Measurements from ENCODE around the gene FOXD2. TPM values are rescaled to one million over a fixed set of nuclear protein-coding genes. Genes with fewer than 3 reads are reported as not detected.

The FOXD2 gene
- total RNA-seq, 1 donor from 2014 or later = 0.15 TPM

- no peak overlapping the region for H3K4me3 Mint-ChIP-seq (ENCODE audit: unreplicated experiment)
- peaks cover 5% of the 10 kb centered on the region for H3K4me1 Mint-ChIP-seq (ENCODE audit: unreplicated experiment)
- no peak overlapping the region for H3K27ac Mint-ChIP-seq (ENCODE audit: unreplicated experiment)
- no peaks in the 10 kb centered on the region for H3K9me3 Mint-ChIP-seq (ENCODE audit: unreplicated experiment)
- TF ChIP-seq CTCF (IDR thresholded peaks at IDR 0.05; ENCODE audit: unreplicated experiment) = no peak
- H3K27me3 Mint-ChIP-seq (ENCODE audit: unreplicated experiment) = peaks cover 33% of the 10 kb centered on the region
- H3K36me3 Mint-ChIP-seq (ENCODE audit: low read depth, unreplicated experiment) = peaks cover 7% of the 10 kb centered on the region
- DNase-seq (ENCODE audit: low spot score) = no peak
Observed at GRCh38 chr1:47416319-47417169, 21.3 kb upstream of the FOXD2 start.

- no peak for TF ChIP-seq CTCF (IDR thresholded peaks at IDR 0.05; ENCODE audit: unreplicated experiment)
- Mint-ChIP-seq H3K4me3 (ENCODE audit: unreplicated experiment) (no peak overlapping the region), H3K27me3 (ENCODE audit: unreplicated experiment) (peaks cover 33% of the 10 kb centered on the region), H3K9me3 (ENCODE audit: unreplicated experiment) (no peaks in the 10 kb centered on the region), H3K36me3 (ENCODE audit: low read depth, unreplicated experiment) (peaks cover 7% of the 10 kb centered on the region), H3K4me1 (ENCODE audit: unreplicated experiment) (peaks cover 5% of the 10 kb centered on the region), H3K27ac (ENCODE audit: unreplicated experiment) (no peak overlapping the region)
- no peak for DNase-seq (ENCODE audit: low spot score)
Observed at GRCh38 chr1:47417170-47418044, 20.4 kb upstream of the FOXD2 start.

- no peak for TF ChIP-seq CTCF (IDR thresholded peaks at IDR 0.05; ENCODE audit: unreplicated experiment)
- no peak overlapping the region for H3K27ac Mint-ChIP-seq (ENCODE audit: unreplicated experiment)
- peaks cover 5% of the 10 kb centered on the region for H3K4me1 Mint-ChIP-seq (ENCODE audit: unreplicated experiment)
- no peak overlapping the region for H3K4me3 Mint-ChIP-seq (ENCODE audit: unreplicated experiment)
- H3K9me3 Mint-ChIP-seq (ENCODE audit: unreplicated experiment) = no peaks in the 10 kb centered on the region
- DNase-seq (ENCODE audit: low spot score) = no peak
- peaks cover 33% of the 10 kb centered on the region for H3K27me3 Mint-ChIP-seq (ENCODE audit: unreplicated experiment)
- H3K36me3 Mint-ChIP-seq (ENCODE audit: low read depth, unreplicated experiment) = peaks cover 7% of the 10 kb centered on the region
Observed at GRCh38 chr1:47418122-47418521, 19.7 kb upstream of the FOXD2 start.

- no peaks in the 10 kb centered on the region for H3K9me3 Mint-ChIP-seq (ENCODE audit: unreplicated experiment)
- peaks cover 30% of the 10 kb centered on the region for H3K27me3 Mint-ChIP-seq (ENCODE audit: unreplicated experiment)
- no peak for DNase-seq (ENCODE audit: low spot score)
- H3K4me1 Mint-ChIP-seq (ENCODE audit: unreplicated experiment) = peaks cover 5% of the 10 kb centered on the region
- no peak for TF ChIP-seq CTCF (IDR thresholded peaks at IDR 0.05; ENCODE audit: unreplicated experiment)
- no peak overlapping the region for H3K27ac Mint-ChIP-seq (ENCODE audit: unreplicated experiment)
- H3K4me3 Mint-ChIP-seq (ENCODE audit: unreplicated experiment) = no peak overlapping the region
- peaks cover 7% of the 10 kb centered on the region for H3K36me3 Mint-ChIP-seq (ENCODE audit: low read depth, unreplicated experiment)
Observed at GRCh38 chr1:47418681-47419325, 19.0 kb upstream of the FOXD2 start.
